Small intestine (tissue), 7 donors: ENCODE data around the gene HIPK1. TPM values are rescaled to one million over a fixed set of nuclear protein-coding genes. Genes with fewer than 3 reads are reported as not detected.
"Not testable (repeated sequence)": the region's sequence is repeated elsewhere in the genome, so short reads cannot be mapped to it uniquely, and the experiment has no call there.

ENCODE experiments used
- DNase-seq, 2 donors: peaks; one replicate each; pipeline versions ENCODE4 v3.0.0 to v3.0.0-alpha.2; 2013
- FAIRE-seq: peaks from 2 replicates; lab custom pipeline; 2012; peaks lifted over from hg19 to GRCh38; lab: Jason Lieb, UNC
- H3K27ac ChIP-seq, 3 donors: one replicate each; pipeline ENCODE4 v1.5.1; 2013; ENCODE audit warnings: low read length in 2 of 3, mild to moderate bottlenecking in 2 of 3, control low read depth in 1 of 3, inconsistent platforms in 1 of 3, low read depth in 1 of 3, moderate library complexity in 1 of 3
- H3K27me3 ChIP-seq, 3 donors: one replicate each; pipeline ENCODE4 v1.6.1; 2013; ENCODE audit warnings: low read length in 3 of 3, inconsistent platforms in 1 of 3; ENCODE audit not compliant: control insufficient read depth in 3 of 3, insufficient read depth in 3 of 3
- H3K36me3 ChIP-seq, 3 donors: one replicate each; pipeline ENCODE4 v1.6.1; 2013; ENCODE audit warnings: low read length in 3 of 3, inconsistent platforms in 1 of 3, low read depth in 1 of 3, mild to moderate bottlenecking in 1 of 3, moderate library complexity in 1 of 3; ENCODE audit not compliant: control insufficient read depth in 3 of 3, insufficient read depth in 2 of 3
- H3K4me1 ChIP-seq, 3 donors: one replicate each; pipeline ENCODE4 v1.6.1; 2013; ENCODE audit warnings: low read length in 2 of 3, inconsistent platforms in 1 of 3, low read depth in 1 of 3, mild to moderate bottlenecking in 1 of 3, moderate library complexity in 1 of 3; ENCODE audit not compliant: control insufficient read depth in 3 of 3, insufficient read depth in 2 of 3
- H3K4me3 ChIP-seq, 3 donors: one replicate each; pipeline ENCODE4 v1.5.1; 2013; ENCODE audit warnings: low read length in 3 of 3, control low read depth in 1 of 3, inconsistent platforms in 1 of 3, low read depth in 1 of 3, mild to moderate bottlenecking in 1 of 3, moderate library complexity in 1 of 3
- H3K9me3 ChIP-seq, 2 donors: one replicate each; pipeline ENCODE4 v1.6.1; 2013; ENCODE audit warnings: low read depth in 1 of 2, low read length in 1 of 2; ENCODE audit not compliant: control insufficient read depth in 2 of 2, insufficient read depth in 1 of 2
- WGBS, 3 donors: extraction: QIAGEN DNeasy Blood & Tissue Kit; methylation state at CpG; one replicate each; pipeline ENCODE4 v1.1.7; 2013; 5-methylcytosine and 5-hydroxymethylcytosine counted together
- polyA plus RNA-seq, 4 donors: library from polyadenylated mRNA; stranded (reverse) in 3 of 4; unstranded in 1 of 4; fragments of 200-250 nt in 3 of 4; fragments of 120-200 nt in 1 of 4; gene quantifications; one replicate each; pipeline versions ENCODE4 v1.2.1 to v1.2.3, GENCODE V29; 2013
- donor health status: healthy with polysubstance abuse.
- donor health status: control.
- donor health status: control.
- donor health status: Bipolar disorder and iron deficiency.
- donor health status: healthy.

HIPK1 gene
- polyA plus RNA-seq, 4 donors = 9.5 to 30.0 (median 10.8) TPM

DNA sequence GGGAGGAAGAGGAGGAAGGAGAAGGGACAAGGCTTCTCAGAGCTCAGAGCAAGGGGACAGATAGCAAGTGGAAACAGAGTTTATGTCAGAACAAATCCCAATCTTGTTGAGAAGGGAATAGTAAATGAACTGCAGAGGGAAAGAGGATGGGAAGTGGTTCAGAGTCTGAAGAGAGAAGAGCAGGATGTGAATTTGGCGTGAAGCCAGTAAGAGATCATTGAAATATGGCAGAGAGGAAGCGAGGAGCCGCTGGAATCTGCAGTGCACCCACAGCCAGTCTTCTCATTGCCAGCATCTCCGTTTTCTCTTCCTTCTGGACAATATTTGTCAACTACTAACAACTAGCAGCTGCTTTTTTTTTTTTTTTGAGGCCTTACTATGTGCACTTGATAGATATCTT, 69.2 kb downstream of the HIPK1 start:
- Histone ChIP-seq H3K9me3 (peaks cover 0 to 17% of the 10 kb centered on the region in 2 donors), H3K4me3 (no peak overlapping the region), H3K36me3 (no peaks in the 10 kb centered on the region), H3K4me1 (no peaks in the 10 kb centered on the region), H3K27me3 (no peaks in the 10 kb centered on the region), H3K27ac (no peak overlapping the region)
- 38 to 68% (median 50%) methylated on average over 4 of the region's 4 CpGs for WGBS, 3 donors
- DNase-seq (no peak), FAIRE-seq (no peak)

GRCh38 chr1:113999233-113999632, 70.1 kb downstream of the HIPK1 start:
- no peaks in the 10 kb centered on the region for H3K36me3 ChIP-seq
- no peak overlapping the region for H3K4me3 ChIP-seq
- no peak for DNase-seq
- no peaks in the 10 kb centered on the region for H3K27me3 ChIP-seq
- peaks cover 0 to 11% of the 10 kb centered on the region in 2 donors for H3K9me3 ChIP-seq
- WGBS, 3 donors = 76 to 80% (median 80%) methylated on average over 2 of the region's 2 CpGs
- FAIRE-seq = no peak
- no peaks in the 10 kb centered on the region for H3K4me1 ChIP-seq
- no peak overlapping the region for H3K27ac ChIP-seq

DNA sequence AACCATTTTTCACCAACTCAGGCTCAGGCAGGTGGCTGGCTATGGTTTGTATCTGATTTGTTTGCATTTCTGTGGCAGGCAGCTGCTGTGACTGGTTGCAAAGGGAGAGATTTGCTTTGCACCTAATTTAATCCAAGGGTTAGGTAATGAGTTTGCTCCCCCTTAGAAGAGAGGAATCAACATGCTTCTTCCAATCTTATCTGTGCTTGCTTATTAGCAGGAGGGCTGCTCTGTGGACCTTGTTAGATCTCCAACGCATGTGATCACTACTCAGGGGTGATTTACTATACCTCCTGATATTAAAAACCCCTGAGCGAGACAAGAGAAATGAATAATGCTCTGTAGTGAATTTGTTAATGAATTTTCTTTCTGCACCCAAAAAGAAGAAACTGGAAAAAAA, 70.7 kb downstream of the HIPK1 start:
- no peaks in the 10 kb centered on the region for H3K27me3 ChIP-seq
- H3K36me3 ChIP-seq = no peaks in the 10 kb centered on the region
- WGBS, 3 donors = 36 to 68% (median 67%) methylated on average over 2 of the region's 2 CpGs
- FAIRE-seq (no peak), DNase-seq (no peak)
- H3K9me3 ChIP-seq = peaks cover 0 to 11% of the 10 kb centered on the region in 2 donors
- no peaks in the 10 kb centered on the region for H3K4me1 ChIP-seq
- no peak overlapping the region for H3K4me3 ChIP-seq
- no peak overlapping the region for H3K27ac ChIP-seq

DNA sequence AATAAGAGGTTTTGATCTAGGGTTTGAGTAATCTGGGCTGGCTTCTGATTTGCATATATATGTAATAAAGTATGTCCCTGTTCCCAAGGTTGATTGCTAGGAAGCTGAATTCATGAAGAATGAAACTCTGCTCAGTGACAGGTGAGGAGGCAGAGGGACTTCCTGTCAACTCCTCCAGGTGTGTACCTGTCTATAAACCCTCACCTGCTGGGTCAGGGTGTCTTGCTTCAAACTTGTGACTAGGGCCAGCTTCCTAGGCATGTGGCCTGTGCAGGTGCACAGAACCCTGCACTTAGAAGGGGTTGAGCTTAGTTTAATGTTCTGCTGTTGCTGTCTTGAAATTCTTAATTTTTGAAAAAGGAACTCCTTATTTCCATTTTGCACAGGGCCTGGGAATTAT, 71.3 kb downstream of the HIPK1 start:
- Histone ChIP-seq H3K27ac (no peak overlapping the region), H3K4me1 (no peaks in the 10 kb centered on the region), H3K9me3 (peaks cover 0 to 9% of the 10 kb centered on the region in 2 donors), H3K4me3 (no peak overlapping the region), H3K27me3 (no peaks in the 10 kb centered on the region), H3K36me3 (no peaks in the 10 kb centered on the region)
- FAIRE-seq = no peak
- DNase-seq = peak in 1 of 2 donors; percentile 34

DNA sequence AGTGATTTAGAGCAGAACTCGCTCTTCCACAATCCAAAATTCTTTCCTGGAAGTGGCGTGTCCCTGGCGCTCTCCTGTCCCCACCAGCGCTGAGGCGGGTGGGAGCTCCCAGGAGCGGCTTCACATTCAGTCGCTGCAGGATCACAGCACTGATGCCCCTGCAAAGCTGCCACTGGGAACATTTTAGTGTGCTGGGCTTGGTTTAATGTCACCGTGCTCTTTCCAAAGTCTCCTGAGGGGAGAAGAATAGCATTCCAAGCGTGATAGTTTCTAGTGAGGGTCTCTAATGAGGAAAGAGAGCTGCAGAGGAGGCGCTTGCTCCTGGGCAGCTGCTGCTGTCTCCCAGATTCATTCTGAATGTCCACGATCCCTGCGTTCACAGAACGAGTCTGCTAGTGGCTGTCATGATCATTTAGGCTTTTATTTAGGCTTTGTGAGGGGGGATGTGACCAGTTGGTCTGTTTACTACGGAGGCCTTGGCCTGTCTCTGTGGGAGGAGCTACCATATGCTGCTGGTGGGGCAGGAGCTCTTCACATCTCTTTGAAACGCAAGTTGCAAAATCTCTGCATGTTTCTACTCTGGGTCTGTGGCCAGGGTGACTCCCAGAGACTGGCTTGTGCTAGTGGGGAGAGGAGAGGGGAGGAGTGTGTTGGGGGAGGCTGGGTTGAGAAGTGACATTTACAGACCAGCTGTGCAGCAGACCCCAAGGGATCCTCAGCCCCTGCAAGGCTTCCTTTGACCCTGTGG, 73.5 kb downstream of the HIPK1 start:
- H3K4me3 ChIP-seq = no peak overlapping the region
- WGBS, 3 donors = 67 to 79% (median 78%) methylated on average over 15 of the region's 15 CpGs
- FAIRE-seq = no peak

DNA sequence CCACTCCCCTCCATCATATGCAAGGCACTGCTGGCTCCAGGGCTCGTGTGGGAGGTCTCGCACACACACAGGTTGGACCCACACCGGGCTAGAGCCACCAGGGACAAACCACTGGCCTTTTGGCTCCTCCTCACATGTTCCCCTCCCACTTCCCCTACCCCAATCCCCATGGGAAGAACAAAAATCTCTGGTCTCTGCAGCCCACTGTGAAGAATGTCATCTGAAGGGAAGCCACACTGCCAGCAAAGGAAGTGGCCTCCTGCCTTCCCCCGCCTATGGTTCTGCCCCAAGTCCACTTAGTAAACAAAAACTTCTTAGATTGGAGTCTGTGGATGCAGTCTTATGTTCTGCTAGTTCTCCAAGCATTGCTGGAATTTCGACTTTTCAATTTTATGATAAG, 74.3 kb downstream of the HIPK1 start:
- Histone ChIP-seq H3K4me1 (no peaks in the 10 kb centered on the region), H3K27me3 (no peaks in the 10 kb centered on the region), H3K36me3 (no peaks in the 10 kb centered on the region), H3K9me3 (peaks cover 0 to 4% of the 10 kb centered on the region in 2 donors), H3K27ac (peak overlapping the region in 1 of 3 donors; percentile 37), H3K4me3 (no peak overlapping the region)
- FAIRE-seq (no peak), DNase-seq (no peak)
- 56 to 82% (median 71%) methylated on average over 5 of the region's 5 CpGs for WGBS, 3 donors

More for the DNA sequence above, 73.5 kb downstream of the HIPK1 start:
- DNase-seq = no peak
- Histone ChIP-seq H3K27me3 (no peaks in the 10 kb centered on the region), H3K27ac (peak overlapping the region in 1 of 3 donors; percentile 37), H3K36me3 (no peaks in the 10 kb centered on the region), H3K4me1 (no peaks in the 10 kb centered on the region), H3K9me3 (peaks cover 0 to 4% of the 10 kb centered on the region in 2 donors)

- H3K27me3 ChIP-seq, H3K4me3 ChIP-seq, H3K36me3 ChIP-seq, H3K27ac ChIP-seq, DNase-seq, FAIRE-seq, H3K4me1 ChIP-seq, H3K9me3 ChIP-seq: not testable (repeated sequence)
- 90 to 92% (median 91%) methylated on average over 4 of the region's 4 CpGs for WGBS, 3 donors
Observed at GRCh38 chr1:114006825-114007224, 77.7 kb downstream of the HIPK1 start.

- 65 to 79% (median 72%) methylated on average over 2 of the region's 2 CpGs for WGBS, 3 donors
- Histone ChIP-seq H3K9me3 (peaks cover 0 to 4% of the 10 kb centered on the region in 2 donors), H3K36me3 (no peaks in the 10 kb centered on the region), H3K27me3 (no peaks in the 10 kb centered on the region), H3K27ac (no peak overlapping the region), H3K4me3 (no peak overlapping the region), H3K4me1 (peaks cover 0 to 4% (median 0%) of the 10 kb centered on the region in 3 donors)
- DNase-seq (no peak), FAIRE-seq (no peak)
Observed at GRCh38 chr1:114008480-114008941, 79.4 kb downstream of the HIPK1 start.
